K562 (cell line): ENCODE data around the gene OR52M1. TPM values are rescaled to one million over a fixed set of nuclear protein-coding genes. Genes with fewer than 3 reads are reported as not detected.

Experiments
- ATAC-seq: fragments of 200-7000 bp; cut with Tn5 transposase; 3 replicates; pipeline ENCODE4 v1.9.1; 2020; ENCODE audit warnings: moderate library complexity
- BruUV-seq: library from RNA; stranded (reverse); fragments of 400-500 nt; replicated peaks from 2 replicates; lab custom pipeline; 2021; lab: Mats Ljungman, UMichigan
- CTCF ChIA-PET: fragments of 300-600 bp; formaldehyde crosslinking; extraction: SDS; loops from one replicate; lab custom pipeline; 2021; ENCODE audit warnings: low intra/inter-chr PET ratio; lab: Yijun Ruan, JAX
- POLR2A ChIA-PET: fragments of 300-600, 350-650 bp; sonication (Branson Sonifier 250); formaldehyde crosslinking; extraction: SDS; loops from one replicate; lab custom pipeline; 2021; ENCODE audit warnings: antibody characterized with exemption, inconsistent platforms; lab: Yijun Ruan, JAX
- DNase-seq, 4 experiments: peaks; one replicate each; pipeline versions ENCODE4 v3.0.0 to v3.0.0-alpha.2; 2011 to 2018; ENCODE audit warnings: low spot score in 3 of 4, mixed read lengths in 3 of 4; ENCODE audit errors: extremely low read depth in 1 of 4
- FAIRE-seq: peaks from 2 replicates; lab custom pipeline; 2011; peaks lifted over from hg19 to GRCh38; lab: Jason Lieb, UNC
- H2AFZ ChIP-seq: 2 replicates; pipeline ENCODE4 v1.6.0; 2011; ENCODE audit warnings: low read depth, low read length, control low read depth, inconsistent platforms
- H3K27ac ChIP-seq: fragments of 200-600 bp; 3 replicates; pipeline ENCODE4 v1.8.0; 2011; ENCODE audit warnings: low read depth, mild to moderate bottlenecking, control low read depth, inconsistent platforms, low read length, moderate library complexity, mixed read lengths; ENCODE audit errors: extremely low read depth
- H3K27me3 ChIP-seq, 2 experiments: fragments of 300-600 bp in 1 of 2; 2 replicates in 1 of 2; 3 replicates in 1 of 2; pipeline versions ENCODE4 v1.6.0 to v1.8.0; 2011; ENCODE audit warnings: inconsistent platforms in 2 of 2, low read length in 2 of 2, mild to moderate bottlenecking in 1 of 2, mixed read lengths in 1 of 2, moderate library complexity in 1 of 2; ENCODE audit not compliant: control insufficient read depth in 2 of 2, insufficient read depth in 2 of 2
- H3K36me3 ChIP-seq: fragments of 300-600 bp; 3 replicates; pipeline ENCODE4 v1.8.0; 2011; ENCODE audit warnings: mild to moderate bottlenecking, low read length, inconsistent platforms; ENCODE audit not compliant: control insufficient read depth, insufficient read depth
- H3K4me1 ChIP-seq, 2 experiments: fragments of 200-600 bp in 1 of 2; replicated peaks in 1 of 2; 2 replicates in 1 of 2; 3 replicates in 1 of 2; pipeline versions ENCODE4 v1.5.1 to v1.8.0; 2011; ENCODE audit warnings: inconsistent platforms in 2 of 2, low read length in 2 of 2, mild to moderate bottlenecking in 1 of 2, mixed read lengths in 1 of 2, moderate library complexity in 1 of 2; ENCODE audit not compliant: control insufficient read depth in 2 of 2, insufficient read depth in 2 of 2
- H3K4me2 ChIP-seq: 2 replicates; pipeline ENCODE4 v1.6.1; 2011; ENCODE audit warnings: low read length, control low read depth, inconsistent platforms, mixed read lengths; ENCODE audit not compliant: insufficient read depth
- H3K4me3 ChIP-seq: fragments of 200-600 bp; sonication (generic), shearing (Covaris generic); 2 replicates; pipeline ENCODE4 v1.5.1; 2016; ENCODE audit warnings: control low read depth, inconsistent platforms
- H3K79me2 ChIP-seq: fragments of 200-600 bp; 3 replicates; pipeline ENCODE4 v1.8.0; 2011; ENCODE audit warnings: low read length, inconsistent platforms; ENCODE audit not compliant: control insufficient read depth, insufficient read depth
- H3K9ac ChIP-seq, 2 experiments: 2 replicates each; pipeline versions ENCODE4 v1.6.0 to v1.6.1; 2011; ENCODE audit warnings: low read depth in 2 of 2, low read length in 2 of 2, control low read depth in 1 of 2, inconsistent platforms in 1 of 2, mild to moderate bottlenecking in 1 of 2, mixed read lengths in 1 of 2; ENCODE audit not compliant: insufficient read depth in 1 of 2
- H3K9me1 ChIP-seq: one replicate; pipeline ENCODE4 v1.6.0; 2011; ENCODE audit warnings: inconsistent platforms, mild to moderate bottlenecking, low read length, moderate library complexity; ENCODE audit not compliant: control insufficient read depth, insufficient read depth
- H3K9me3 ChIP-seq: replicated peaks from 2 replicates; pipeline ENCODE4 v1.5.1; 2011; ENCODE audit warnings: low read depth, low read length, inconsistent platforms; ENCODE audit not compliant: control insufficient read depth, insufficient read depth
- H4K20me1 ChIP-seq: replicated peaks from 2 replicates; pipeline ENCODE4 v1.6.1; 2011; ENCODE audit warnings: low read length, inconsistent platforms, mixed read lengths; ENCODE audit not compliant: control insufficient read depth, insufficient read depth
- BRCA1 ChIP-seq, 2 experiments: fragments of 450-650 bp in 1 of 2; sonication (generic) in 1 of 2; formaldehyde crosslinking in 1 of 2; IDR thresholded peaks; 2 replicates each; pipeline versions ENCODE4 v1.5.0 to v1.6.1; 2017 to 2020; ENCODE audit warnings: mild to moderate bottlenecking in 1 of 2, missing genetic modification reagents in 1 of 2
- DEAF1 ChIP-seq: fragments of 450-650 bp; formaldehyde crosslinking; IDR thresholded peaks from 2 replicates; pipeline ENCODE4 v1.4.0; 2020; ENCODE audit warnings: mild to moderate bottlenecking, moderate library complexity
- ELF4 ChIP-seq: fragments of 450-650 bp; formaldehyde crosslinking; IDR thresholded peaks from 2 replicates; pipeline ENCODE4 v1.4.0; 2022; ENCODE audit warnings: missing genetic modification characterization
- MEIS2 ChIP-seq: fragments of 450-650 bp; IDR thresholded peaks from 2 replicates; pipeline ENCODE4 v1.6.1; 2014; ENCODE audit warnings: mild to moderate bottlenecking; ENCODE audit not compliant: partially characterized antibody
- PYGO2 ChIP-seq: fragments of 450-650 bp; IDR thresholded peaks from 2 replicates; pipeline ENCODE4 v1.6.1; 2016; ENCODE audit warnings: mild to moderate bottlenecking, missing genetic modification characterization, moderate library complexity, missing compliant biosample characterization
- REST ChIP-seq, 2 experiments: fragments of 450-650 bp; formaldehyde crosslinking in 1 of 2; IDR thresholded peaks; 2 replicates each; pipeline versions ENCODE4 v1.4.0 to v1.6.1; 2014 to 2020; ENCODE audit warnings: mild to moderate bottlenecking in 2 of 2, borderline replicate concordance in 1 of 2, low read depth in 1 of 2
- ZBTB8A ChIP-seq: fragments of 450-650 bp; IDR thresholded peaks from 2 replicates; pipeline ENCODE4 v1.6.1; 2018; ENCODE audit warnings: mild to moderate bottlenecking, moderate library complexity; ENCODE audit not compliant: partially characterized antibody
- ZNF253 ChIP-seq: fragments of 250-450 bp; sonication (Bioruptor Pico); conservative IDR thresholded peaks from 2 replicates; pipeline ENCODE4 v1.6.1; 2021; ENCODE audit warnings: mild to moderate bottlenecking
- ZNF507 ChIP-seq: conservative IDR thresholded peaks from 2 replicates; pipeline ENCODE4 v1.6.1; 2017; ENCODE audit warnings: missing genetic modification characterization, missing compliant biosample characterization
- ZNF780A ChIP-seq: fragments of 250-450 bp; sonication (Bioruptor Pico); IDR thresholded peaks from 2 replicates; pipeline ENCODE4 v1.5.0; 2021; ENCODE audit warnings: mild to moderate bottlenecking
- WGBS: fragments of 100-300 bp; shearing (Covaris generic); methylation state at CpG from one replicate; pipeline ENCODE4 v1.1.6; 2016; ENCODE audit warnings: low coverage, mixed read lengths; ENCODE audit not compliant: insufficient coverage; ENCODE audit errors: missing lambda C conversion rate; 5-methylcytosine and 5-hydroxymethylcytosine counted together
- in situ Hi-C: fragments of 300-500 bp; cut with MboI; formaldehyde crosslinking; loops from 4 replicates; pipeline ENCODE4 v1.15.0; 2018; ENCODE audit warnings: inconsistent platforms, mixed read lengths
- intact Hi-C: fragments of 100-400 bp; cut with micrococcal nuclease; formaldehyde crosslinking; loops from 2 replicates; pipeline ENCODE4 v1.14.2; 2022
- polyA plus RNA-seq, 8 experiments: library from polyadenylated mRNA; depleted of rRNA in 4 of 8; stranded (reverse) in 5 of 8; unstranded in 3 of 8; fragments of >200 nt; fragmentation: Nextera tagmentation in 2 of 8; fragmentation: Illumina TruSeq in 1 of 8; extraction: Ambion mirVana in 2 of 8; extraction: Trizol in 1 of 8; gene quantifications; 2 replicates each; pipeline versions ENCODE4 v1.2.1 to v1.2.3, GENCODE V29; 2011 to 2014; ENCODE audit warnings: inconsistent platforms in 1 of 8, missing spikeins in 1 of 8
- total RNA-seq, 7 experiments: library from RNA; depleted of rRNA in 6 of 7; stranded (reverse); fragments of >200 nt in 6 of 7; fragmentation: Illumina TruSeq in 2 of 7; extraction: Trizol in 2 of 7; gene quantifications; 2 replicates each; pipeline versions ENCODE4 v1.2.1 to v1.2.3, GENCODE V29; 2011 to 2021; ENCODE audit warnings: low replicate concordance in 1 of 7

The OR52M1 gene
- total and polyA plus RNA-seq, 9 of the 15 experiments (the other 6 are each of a cell fraction or from before 2014, with no cell fraction given), result not detected

GRCh38 chr11:4559527-4560440, 14.8 kb downstream of the OR52M1 start:
- H3K4me1 ChIP-seq, result no peaks in the 10 kb centered on the region
- no peaks in the 10 kb centered on the region for H3K36me3 ChIP-seq
- FAIRE-seq (no peak), ATAC-seq (no peak), DNase-seq (no peak)
- intact Hi-C loops (no loop called here), in situ Hi-C loops (no loop called here)
- no peaks in the 10 kb centered on the region for H3K9me1 ChIP-seq
- no peaks in the 10 kb centered on the region for H3K79me2 ChIP-seq
- ChIA-PET POLR2A (interaction anchor here (0.6 kb wide), 1 partner anchor 380 kb away, joined by 3 read pairs; no protein-coding TSS in a partner anchor), CTCF (no interaction called here)
- H3K9ac ChIP-seq, result no peak overlapping the region
- H3K9me3 ChIP-seq, result no peaks in the 10 kb centered on the region
- no peaks in the 10 kb centered on the region for H4K20me1 ChIP-seq
- H3K4me3 ChIP-seq, result no peak overlapping the region
- H3K27me3 ChIP-seq, result no peaks in the 10 kb centered on the region; a peak in 1 of 5 replicates
- WGBS, result 1% methylated on average over 8 of the region's 8 CpGs
- no TSS peak for BruUV-seq
- H2AFZ ChIP-seq, result no peak overlapping the region
- H3K27ac ChIP-seq, result no peak overlapping the region
- H3K4me2 ChIP-seq, result no peak overlapping the region
- TF ChIP-seq ZNF780A (CRISPR knock-in tag) (no peak), MEIS2 (no peak), ZBTB8A (no peak), ZNF253 (no peak), REST (IDR thresholded peaks at IDR 0.05; ENCODE audit: borderline replicate concordance) (no peak), REST (CRISPR knock-in tag; IDR thresholded peaks at IDR 0.05; ENCODE audit: low read depth) (no peak), DEAF1 (no peak), ZNF507 (no peak), BRCA1 (IDR thresholded peaks at IDR 0.05) (no peak), BRCA1 (CRISPR knock-in tag; IDR thresholded peaks at IDR 0.05) (no peak), PYGO2 (tag) (no peak), ELF4 (CRISPR knock-in tag) (no peak)
